Endothelial cell of umbilical vein (primary cell): ENCODE data around the gene SF3B1. TPM values are rescaled to one million over a fixed set of nuclear protein-coding genes. Genes with fewer than 3 reads are reported as not detected.

Experiments used
- BruUV-seq: library from RNA; stranded (reverse); fragments of 400-500 nt; replicated peaks from 2 replicates; lab custom pipeline; 2021; lab: Mats Ljungman, UMichigan
- CTCF ChIA-PET: fragments of 300-600, 350-600 bp; sonication (Branson Sonifier 250); formaldehyde crosslinking; loops from one replicate; lab custom pipeline; 2021; ENCODE audit warnings: antibody characterized with exemption, inconsistent platforms; lab: Charles Lee
- POLR2A ChIA-PET: fragments of 300-600, 350-600 bp; sonication (Branson Sonifier 250); formaldehyde crosslinking; loops from one replicate; lab custom pipeline; 2021; ENCODE audit warnings: antibody characterized with exemption, inconsistent platforms; lab: Charles Lee
- DNase-seq: peaks from one replicate; pipeline ENCODE4 v3.0.0-alpha.2; 2011; ENCODE audit warnings: low read depth, low spot score
- FAIRE-seq: peaks from 2 replicates; lab custom pipeline; 2011; peaks lifted over from hg19 to GRCh38; lab: Jason Lieb, UNC
- H2AFZ ChIP-seq: 2 replicates; pipeline ENCODE4 v1.6.0; 2012; ENCODE audit warnings: low read depth, low read length, control low read depth, inconsistent platforms
- H3K27ac ChIP-seq: 2 replicates; pipeline ENCODE4 v1.5.1; 2011; ENCODE audit warnings: low read depth, mild to moderate bottlenecking, control low read depth, low read length, moderate library complexity; ENCODE audit not compliant: insufficient read depth
- H3K27me3 ChIP-seq, 2 experiments: 2 replicates each; pipeline versions ENCODE4 v1.6.0 to v1.6.1; 2011; ENCODE audit warnings: low read length in 2 of 2, mixed read lengths in 1 of 2; ENCODE audit not compliant: control insufficient read depth in 2 of 2, insufficient read depth in 2 of 2
- H3K36me3 ChIP-seq, 2 experiments: 2 replicates in 1 of 2; 3 replicates in 1 of 2; pipeline ENCODE4 v1.5.1; 2011; ENCODE audit warnings: low read length in 2 of 2, mild to moderate bottlenecking in 1 of 2, moderate library complexity in 1 of 2; ENCODE audit not compliant: control insufficient read depth in 2 of 2, insufficient read depth in 2 of 2; ENCODE audit errors: extremely low read depth in 1 of 2
- H3K4me1 ChIP-seq: 3 replicates; pipeline ENCODE4 v1.5.1; 2011; ENCODE audit warnings: mild to moderate bottlenecking, low read length; ENCODE audit not compliant: control insufficient read depth, insufficient read depth; ENCODE audit errors: extremely low read depth
- H3K4me2 ChIP-seq: 2 replicates; pipeline ENCODE4 v1.6.1; 2011; ENCODE audit warnings: low read length, control low read depth, mixed read lengths; ENCODE audit not compliant: insufficient read depth
- H3K4me3 ChIP-seq, 3 experiments: fragments of 200-600 bp in 1 of 3; sonication (generic), shearing (Covaris generic) in 1 of 3; replicated peaks in 1 of 3; 2 replicates each; pipeline ENCODE4 v1.5.1; 2011 to 2016; ENCODE audit warnings: control low read depth in 3 of 3, low read length in 3 of 3, mild to moderate bottlenecking in 2 of 3, inconsistent platforms in 1 of 3, low read depth in 1 of 3, moderate library complexity in 1 of 3; ENCODE audit not compliant: insufficient read depth in 1 of 3
- H3K79me2 ChIP-seq: 2 replicates; pipeline ENCODE4 v1.6.0; 2012; ENCODE audit warnings: low read length, inconsistent platforms; ENCODE audit not compliant: control insufficient read depth, insufficient read depth
- H3K9ac ChIP-seq: replicated peaks from 2 replicates; pipeline ENCODE3; 2011; ENCODE audit warnings: low read length, control low read depth; ENCODE audit not compliant: insufficient read depth; ENCODE audit errors: extremely low read depth
- H3K9me1 ChIP-seq: replicated peaks from 3 replicates; pipeline ENCODE4 v1.6.0; 2011; ENCODE audit warnings: mild to moderate bottlenecking, low read length; ENCODE audit not compliant: control insufficient read depth, insufficient read depth; ENCODE audit errors: extremely low read depth
- H3K9me3 ChIP-seq: replicated peaks from 2 replicates; pipeline ENCODE4 v1.5.1; 2012; ENCODE audit warnings: low read length, inconsistent platforms; ENCODE audit not compliant: control insufficient read depth, insufficient read depth
- H4K20me1 ChIP-seq: replicated peaks from 2 replicates; pipeline ENCODE3; 2011; ENCODE audit warnings: mild to moderate bottlenecking, low read length; ENCODE audit not compliant: control insufficient read depth, insufficient read depth; ENCODE audit errors: extremely low read depth
- CTCF ChIP-seq, 2 donors: IDR thresholded peaks; 1 replicate in 1 of 2; 2 replicates in 1 of 2; pipeline ENCODE4 v1.5.1; 2011; ENCODE audit warnings: low read length in 2 of 2, mild to moderate bottlenecking in 2 of 2, moderate library complexity in 2 of 2, control low read depth in 1 of 2, inconsistent platforms in 1 of 2, low read depth in 1 of 2; ENCODE audit not compliant: insufficient read depth in 1 of 2; ENCODE audit errors: extremely low read depth in 1 of 2
- EZH2 ChIP-seq: IDR thresholded peaks from 2 replicates; pipeline ENCODE4 v1.6.1; 2012; ENCODE audit warnings: borderline replicate concordance, low read depth, mild to moderate bottlenecking, moderate library complexity, low read length, inconsistent platforms; ENCODE audit not compliant: severe bottlenecking
- FOS ChIP-seq: IDR thresholded peaks from 2 replicates; pipeline ENCODE4 v1.6.1; 2011; ENCODE audit warnings: mild to moderate bottlenecking, low read length, moderate library complexity, borderline replicate concordance; ENCODE audit not compliant: insufficient read depth
- GATA2 ChIP-seq: IDR thresholded peaks from 2 replicates; pipeline ENCODE4 v1.7.0; 2011; ENCODE audit warnings: low read depth, mild to moderate bottlenecking, moderate library complexity, mixed read lengths, low read length; ENCODE audit not compliant: insufficient read length, insufficient read depth
- JUN ChIP-seq: IDR thresholded peaks from 2 replicates; pipeline ENCODE4 v1.6.1; 2011; ENCODE audit warnings: borderline replicate concordance, low read depth; ENCODE audit not compliant: insufficient read length, insufficient read depth
- MAX ChIP-seq: IDR thresholded peaks from 2 replicates; pipeline ENCODE4 v1.6.1; 2011; ENCODE audit not compliant: insufficient read depth, insufficient read length
- MYC ChIP-seq: IDR thresholded peaks from one replicate; pipeline ENCODE4 v1.6.1; 2011; ENCODE audit warnings: mild to moderate bottlenecking, low read depth, low read length
- POLR2A ChIP-seq: IDR thresholded peaks from 2 replicates; pipeline ENCODE4 v1.6.1; 2012; ENCODE audit warnings: low read depth, mild to moderate bottlenecking, control low read depth, low read length
- POLR2AphosphoS5 ChIP-seq: IDR thresholded peaks from 2 replicates; pipeline ENCODE4 v1.6.1; 2012; ENCODE audit warnings: low read depth, mild to moderate bottlenecking, control low read depth, low read length, moderate library complexity; ENCODE audit not compliant: insufficient read depth
- dilution Hi-C: fragments of 300-500 bp; cut with MboI; formaldehyde crosslinking; loops from one replicate; pipeline ENCODE4 v1.15.0; 2019; ENCODE audit warnings: low sequenced_read_pairs; ENCODE audit not compliant: extremely low pct_ligation_motif_present
- intact Hi-C: fragments of 100-400 bp; cut with micrococcal nuclease; formaldehyde crosslinking; loops from one replicate; pipeline ENCODE4 v1.10.0; 2022
- polyA plus RNA-seq, 4 experiments: library from polyadenylated mRNA; depleted of rRNA in 3 of 4; stranded (reverse) in 3 of 4; unstranded in 1 of 4; fragments of >200 nt; gene quantifications; 2 replicates each; pipeline versions ENCODE4 v1.2.1 to v1.2.3, GENCODE V29; 2011 to 2012; ENCODE audit warnings: missing spikeins in 1 of 4
- total RNA-seq: library from RNA; stranded (reverse); gene quantifications from 2 replicates; pipeline ENCODE4 v1.2.3, GENCODE V29; 2021

Gene SF3B1
- total and polyA plus RNA-seq, 2 donors (not counting 3 experiments of a cell fraction or from before 2014, with no cell fraction given), result 234 to 321 TPM

- no peak for DNase-seq
- ChIA-PET CTCF (interaction anchor here (0.8 to 3.0 kb wide), 19 partner anchors 9 to 1080 kb away, joined by 3 to 24 read pairs (median 4); partner anchors contain the start of gene GTF3C3), POLR2A (no interaction called here)
- dilution Hi-C loops (no loop called here), intact Hi-C loops (loop anchor here (1.0 to 5.0 kb wide), 9 partner anchors 51 to 581 kb away; partner anchors contain the start of genes ANKRD44 and GTF3C3)
- Histone ChIP-seq H4K20me1 (no peaks in the 10 kb centered on the region), H3K4me3 (no peak overlapping the region), H3K36me3 (no peaks in the 10 kb centered on the region), H3K27me3 (peaks cover 0 to 3% of the 10 kb centered on the region in 2 experiments), H3K9me3 (no peaks in the 10 kb centered on the region), H3K27ac (no peak overlapping the region), H3K9me1 (no peaks in the 10 kb centered on the region), H3K4me2 (no peak overlapping the region), H3K9ac (no peak overlapping the region), H3K79me2 (no peaks in the 10 kb centered on the region), H2AFZ (no peak overlapping the region), H3K4me1 (no peaks in the 10 kb centered on the region)
- BruUV-seq, result no TSS peak
- TF ChIP-seq POLR2A, result no peak
- FAIRE-seq, result no peak
Measured at GRCh38 chr2:197378086-197378485, 56.7 kb downstream of the SF3B1 start.

- H3K36me3 ChIP-seq, result no peaks in the 10 kb centered on the region
- dilution Hi-C loops (no loop called here), intact Hi-C loops (loop anchor here (1.0 to 5.0 kb wide), 9 partner anchors 50 to 580 kb away; partner anchors contain the start of genes ANKRD44 and GTF3C3)
- no peak for TF ChIP-seq MYC
- TF ChIP-seq GATA2, result no peak
- TF ChIP-seq POLR2A, result no peak
- no peak for TF ChIP-seq JUN
- no peak for TF ChIP-seq MAX
- no peak for TF ChIP-seq FOS
- no peak for TF ChIP-seq POLR2AphosphoS5
- no peak for TF ChIP-seq CTCF (IDR thresholded peaks at IDR 0.05; ENCODE audit: extremely low read depth in 1 of 2, insufficient read depth in 1 of 2, low read depth in 1 of 2, low read length in 2 of 2)
- no peak for TF ChIP-seq EZH2
- no peaks in the 10 kb centered on the region for H3K9me3 ChIP-seq
- H4K20me1 ChIP-seq, result no peaks in the 10 kb centered on the region
- BruUV-seq, result no TSS peak
- no peak overlapping the region for H3K27ac ChIP-seq
- no peak overlapping the region for H3K4me2 ChIP-seq
- DNase-seq (no peak), FAIRE-seq (no peak)
- H3K79me2 ChIP-seq, result no peaks in the 10 kb centered on the region
- H3K4me1 ChIP-seq, result no peaks in the 10 kb centered on the region
- H3K9me1 ChIP-seq, result no peaks in the 10 kb centered on the region
- ChIA-PET CTCF (interaction anchor here (0.9 to 4.6 kb wide), 10 partner anchors 187 to 1080 kb away, joined by 3 to 33 read pairs (median 10); partner anchors contain the start of gene GTF3C3), POLR2A (no interaction called here)
- no peak overlapping the region for H3K9ac ChIP-seq
- H3K4me3 ChIP-seq, result no peak overlapping the region
- H3K27me3 ChIP-seq, result peaks cover 0 to 3% of the 10 kb centered on the region in 2 experiments
- H2AFZ ChIP-seq, result no peak overlapping the region
Measured at GRCh38 chr2:197377670-197378069, 57.2 kb downstream of the SF3B1 start.
